ENCODE data around the gene PDS5A. TPM values are rescaled to one million over a fixed set of nuclear protein-coding genes. Genes with fewer than 3 reads are reported as not detected.

PDS5A gene, protein sequence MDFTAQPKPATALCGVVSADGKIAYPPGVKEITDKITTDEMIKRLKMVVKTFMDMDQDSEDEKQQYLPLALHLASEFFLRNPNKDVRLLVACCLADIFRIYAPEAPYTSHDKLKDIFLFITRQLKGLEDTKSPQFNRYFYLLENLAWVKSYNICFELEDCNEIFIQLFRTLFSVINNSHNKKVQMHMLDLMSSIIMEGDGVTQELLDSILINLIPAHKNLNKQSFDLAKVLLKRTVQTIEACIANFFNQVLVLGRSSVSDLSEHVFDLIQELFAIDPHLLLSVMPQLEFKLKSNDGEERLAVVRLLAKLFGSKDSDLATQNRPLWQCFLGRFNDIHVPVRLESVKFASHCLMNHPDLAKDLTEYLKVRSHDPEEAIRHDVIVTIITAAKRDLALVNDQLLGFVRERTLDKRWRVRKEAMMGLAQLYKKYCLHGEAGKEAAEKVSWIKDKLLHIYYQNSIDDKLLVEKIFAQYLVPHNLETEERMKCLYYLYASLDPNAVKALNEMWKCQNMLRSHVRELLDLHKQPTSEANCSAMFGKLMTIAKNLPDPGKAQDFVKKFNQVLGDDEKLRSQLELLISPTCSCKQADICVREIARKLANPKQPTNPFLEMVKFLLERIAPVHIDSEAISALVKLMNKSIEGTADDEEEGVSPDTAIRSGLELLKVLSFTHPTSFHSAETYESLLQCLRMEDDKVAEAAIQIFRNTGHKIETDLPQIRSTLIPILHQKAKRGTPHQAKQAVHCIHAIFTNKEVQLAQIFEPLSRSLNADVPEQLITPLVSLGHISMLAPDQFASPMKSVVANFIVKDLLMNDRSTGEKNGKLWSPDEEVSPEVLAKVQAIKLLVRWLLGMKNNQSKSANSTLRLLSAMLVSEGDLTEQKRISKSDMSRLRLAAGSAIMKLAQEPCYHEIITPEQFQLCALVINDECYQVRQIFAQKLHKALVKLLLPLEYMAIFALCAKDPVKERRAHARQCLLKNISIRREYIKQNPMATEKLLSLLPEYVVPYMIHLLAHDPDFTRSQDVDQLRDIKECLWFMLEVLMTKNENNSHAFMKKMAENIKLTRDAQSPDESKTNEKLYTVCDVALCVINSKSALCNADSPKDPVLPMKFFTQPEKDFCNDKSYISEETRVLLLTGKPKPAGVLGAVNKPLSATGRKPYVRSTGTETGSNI (N-terminal part only)
- 35.5 and 37.2 TPM in 2 replicates for total RNA-seq

DNA sequence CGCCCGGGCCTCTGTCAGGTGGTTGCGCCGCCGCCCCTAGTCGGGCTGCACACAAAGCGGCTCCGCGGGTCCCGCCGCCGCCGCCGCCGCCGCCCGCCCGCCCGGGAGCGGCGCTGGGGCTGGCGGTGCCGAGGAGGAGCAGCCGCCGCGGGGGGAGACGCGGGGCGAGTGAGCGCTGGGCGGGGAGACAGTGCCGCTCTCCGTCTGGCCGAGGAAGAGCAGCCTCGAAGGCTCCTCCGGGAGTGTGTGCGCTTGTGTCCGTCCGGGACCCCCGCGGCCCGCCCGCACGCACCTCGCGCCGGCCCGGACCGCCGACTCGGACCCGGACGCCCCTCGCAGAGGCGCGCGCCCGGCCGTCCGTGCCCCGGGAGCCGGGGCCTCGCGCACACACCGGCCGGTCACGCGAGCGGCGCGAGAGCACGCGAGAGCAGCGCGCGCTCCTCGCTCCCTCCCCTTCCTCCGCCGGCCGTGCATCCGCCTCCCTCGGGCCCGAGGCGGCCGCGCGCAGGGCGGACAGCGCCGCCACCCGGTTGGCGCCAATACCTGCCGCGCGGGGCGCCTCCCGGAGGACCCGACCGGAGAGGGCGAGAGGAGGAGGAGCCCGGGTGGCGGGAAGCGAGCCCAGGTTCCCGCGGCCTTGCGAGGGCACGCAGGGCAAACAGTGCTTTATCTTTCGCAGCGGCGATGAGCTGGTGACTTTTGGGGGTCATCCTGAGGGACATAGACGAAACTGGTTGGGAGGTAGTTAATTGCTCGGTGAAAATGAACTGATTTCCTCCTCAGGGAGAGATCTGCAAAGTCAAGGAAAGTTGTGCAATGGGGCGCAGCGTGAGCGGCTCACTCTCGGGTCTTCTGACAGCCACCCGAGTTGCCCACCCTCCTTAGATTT is at the start of gene PDS5A:
Gene PDS5A, minus strand, starts transcription at position 423 of the 889 bp plus-strand sequence. CDS start 1,334 bp downstream, outside the sequence.

Other genes starting within 250 kb of the PDS5A start
- gene N4BP2, start 78.9 kb upstream of the PDS5A start, total RNA-seq: 2.9 and 3.0 TPM in 2 replicates
- 0.53 TPM in 1 of 2 replicates, not detected in the other for gene RHOH, start 219.1 kb upstream of the PDS5A start, total RNA-seq

All from myometrial cell (primary cell).